ENCODE measurements around the gene ACO1.

ACO1 gene

GRCh38 chr9:32412440-32412839 lies 28.0 kb downstream of the ACO1 start:
- Histone ChIP-seq H3K36me3 (replicated peaks) (peaks cover 61% of the 10 kb centered on the region), H3K4me3 (ENCODE audit: low read depth, low read length) (no peak overlapping the region), H3K27ac (no peak overlapping the region), H3K27me3 (replicated peaks) (no peaks in the 10 kb centered on the region)
- no peak for TF ChIP-seq CTCF (IDR thresholded peaks at IDR 0.05; ENCODE audit: low read depth, low read length, missing control alignments)
- in situ Hi-C loops (cut with HindIII; ENCODE audit: low pct_ligation_motif_present, low sequenced_read_pairs), result no loop called here
- DNase-seq, result no peak

- peaks cover 55% of the 10 kb centered on the region for H3K36me3 ChIP-seq (replicated peaks)
- DNase-seq, result no peak
Measured at GRCh38 chr9:32413424-32413823, 29.0 kb downstream of the ACO1 start.

GRCh38 chr9:32414856-32415255 lies 30.4 kb downstream of the ACO1 start:
- Histone ChIP-seq H3K27me3 (replicated peaks) (no peaks in the 10 kb centered on the region), H3K27ac (no peak overlapping the region), H3K36me3 (replicated peaks) (peaks cover 55% of the 10 kb centered on the region), H3K4me3 (ENCODE audit: low read depth, low read length) (no peak overlapping the region)
- DNase-seq, result no peak
- TF ChIP-seq CTCF (IDR thresholded peaks at IDR 0.05; ENCODE audit: low read depth, low read length, missing control alignments), result no peak
- in situ Hi-C loops (cut with HindIII; ENCODE audit: low pct_ligation_motif_present, low sequenced_read_pairs), result no loop called here

More at GRCh38 chr9:32413424-32413823, 29.0 kb downstream of the ACO1 start:
- in situ Hi-C loops (cut with HindIII; ENCODE audit: low pct_ligation_motif_present, low sequenced_read_pairs), result no loop called here
- no peak for TF ChIP-seq CTCF (IDR thresholded peaks at IDR 0.05; ENCODE audit: low read depth, low read length, missing control alignments)
- Histone ChIP-seq H3K27ac (no peak overlapping the region), H3K4me3 (ENCODE audit: low read depth, low read length) (no peak overlapping the region), H3K27me3 (replicated peaks) (no peaks in the 10 kb centered on the region)

GRCh38 chr9:32419921-32420320 lies 35.5 kb downstream of the ACO1 start:
- in situ Hi-C loops (cut with HindIII; ENCODE audit: low pct_ligation_motif_present, low sequenced_read_pairs), result no loop called here
- H3K36me3 ChIP-seq (replicated peaks), result peaks cover 50% of the 10 kb centered on the region
- no peak for TF ChIP-seq CTCF (IDR thresholded peaks at IDR 0.05; ENCODE audit: low read depth, low read length, missing control alignments)

GRCh38 chr9:32422237-32422806 lies 37.9 kb downstream of the ACO1 start:
- in situ Hi-C loops (cut with HindIII; ENCODE audit: low pct_ligation_motif_present, low sequenced_read_pairs), result no loop called here
- Histone ChIP-seq H3K4me3 (ENCODE audit: low read depth, low read length) (no peak overlapping the region), H3K36me3 (replicated peaks) (peaks cover 45% of the 10 kb centered on the region), H3K27ac (no peak overlapping the region), H3K27me3 (replicated peaks) (no peaks in the 10 kb centered on the region)
- DNase-seq, result no peak
- TF ChIP-seq CTCF (IDR thresholded peaks at IDR 0.05; ENCODE audit: low read depth, low read length, missing control alignments), result no peak

More at GRCh38 chr9:32419921-32420320, 35.5 kb downstream of the ACO1 start:
- Histone ChIP-seq H3K4me3 (ENCODE audit: low read depth, low read length) (no peak overlapping the region), H3K27me3 (replicated peaks) (no peaks in the 10 kb centered on the region), H3K27ac (no peak overlapping the region)
- DNase-seq, result no peak

GRCh38 chr9:32423371-32423770 lies 38.9 kb downstream of the ACO1 start:
- DNase-seq, result peak; percentile 63
- in situ Hi-C loops (cut with HindIII; ENCODE audit: low pct_ligation_motif_present, low sequenced_read_pairs), result no loop called here
- no peak overlapping the region for H3K4me3 ChIP-seq (ENCODE audit: low read depth, low read length)
- peak overlapping the region; percentile 30 for H3K27ac ChIP-seq
- H3K27me3 ChIP-seq (replicated peaks), result no peaks in the 10 kb centered on the region
- no peak for TF ChIP-seq CTCF (IDR thresholded peaks at IDR 0.05; ENCODE audit: low read depth, low read length, missing control alignments)
- H3K36me3 ChIP-seq (replicated peaks), result peaks cover 44% of the 10 kb centered on the region
